WTC11 (cell line): ENCODE measurements around the gene CHRNA1. TPM values are rescaled to one million over a fixed set of nuclear protein-coding genes. Genes with fewer than 3 reads are reported as not detected.

Experiments
- ATAC-seq: fragments of 200-7000 bp; cut with Tn5 transposase; 2 replicates; pipeline ENCODE4 v1.10.0; 2021; ENCODE audit warnings: mild to moderate bottlenecking, moderate library complexity
- CTCF ChIA-PET: fragments of 300-600 bp; sonication (Branson Sonifier 250); formaldehyde crosslinking; loops from one replicate; lab custom pipeline; 2021; ENCODE audit warnings: antibody characterized with exemption; lab: Charles Lee
- POLR2A ChIA-PET: fragments of 350-600 bp; sonication (Branson Sonifier 250); formaldehyde crosslinking; loops from one replicate; lab custom pipeline; 2021; ENCODE audit warnings: antibody characterized with exemption; lab: Charles Lee
- DNase-seq: peaks from one replicate; pipeline ENCODE4 v3.0.0; 2021; ENCODE audit warnings: low spot score
- H3K27ac Mint-ChIP-seq: 2 replicates; pipeline ENCODE4 v1.8.0; 2021; ENCODE audit warnings: mixed read lengths
- H3K27me3 Mint-ChIP-seq: 2 replicates; pipeline ENCODE4 v1.8.0; 2021; ENCODE audit warnings: low read depth, mild to moderate bottlenecking, moderate library complexity, mixed read lengths
- H3K36me3 Mint-ChIP-seq: 2 replicates; pipeline ENCODE4 v1.8.0; 2021; ENCODE audit warnings: mixed read lengths
- H3K4me1 Mint-ChIP-seq: 2 replicates; pipeline ENCODE4 v1.8.0; 2022; ENCODE audit warnings: mixed read lengths
- H3K4me3 Mint-ChIP-seq: 2 replicates; pipeline ENCODE4 v1.8.0; 2021; ENCODE audit warnings: mild to moderate bottlenecking, moderate library complexity, mixed read lengths
- H3K9me3 Mint-ChIP-seq: 2 replicates; pipeline ENCODE4 v1.8.0; 2021; ENCODE audit warnings: mixed read lengths
- AR ChIP-seq: fragments of 250-450 bp; sonication (Bioruptor Pico); IDR thresholded peaks from 2 replicates; pipeline ENCODE4 v1.9.0; 2021; ENCODE audit warnings: mild to moderate bottlenecking
- CBFB ChIP-seq: sonication (generic); formaldehyde crosslinking; IDR thresholded peaks from 2 replicates; pipeline ENCODE4 v1.8.1; 2022; ENCODE audit warnings: mild to moderate bottlenecking, low read depth, missing genetic modification reagents
- CTCF ChIP-seq: fragments of 200-600 bp; IDR thresholded peaks from 2 replicates; pipeline ENCODE4 v1.8.0; 2022; ENCODE audit warnings: antibody characterized with exemption
- E2F1 ChIP-seq: sonication (generic); formaldehyde crosslinking; IDR thresholded peaks from 2 replicates; pipeline ENCODE4 v1.8.0; 2022; ENCODE audit warnings: mild to moderate bottlenecking, missing genetic modification reagents
- EMX1 ChIP-seq: fragments of 250-450 bp; sonication (Bioruptor Pico); IDR thresholded peaks from 2 replicates; pipeline ENCODE4 v1.8.0; 2021; ENCODE audit warnings: mild to moderate bottlenecking
- NR2C2 ChIP-seq: sonication (generic); formaldehyde crosslinking; IDR thresholded peaks from 2 replicates; pipeline ENCODE4 v1.8.0; 2022; ENCODE audit warnings: mild to moderate bottlenecking, missing genetic modification reagents
- RELA ChIP-seq: sonication (generic); formaldehyde crosslinking; IDR thresholded peaks from 2 replicates; pipeline ENCODE4 v1.8.1; 2022; ENCODE audit warnings: missing genetic modification reagents, mild to moderate bottlenecking, borderline replicate concordance
- SMAD3 ChIP-seq: sonication (generic); formaldehyde crosslinking; IDR thresholded peaks from 2 replicates; pipeline ENCODE4 v1.8.0; 2022; ENCODE audit warnings: missing genetic modification reagents, mild to moderate bottlenecking, borderline replicate concordance
- ZNF121 ChIP-seq: sonication (generic); formaldehyde crosslinking; IDR thresholded peaks from 2 replicates; pipeline ENCODE4 v1.8.0; 2023; ENCODE audit warnings: missing genetic modification reagents
- ZNF219 ChIP-seq: sonication (generic); formaldehyde crosslinking; IDR thresholded peaks from 2 replicates; pipeline ENCODE4 v1.8.0; 2023; ENCODE audit warnings: missing genetic modification reagents, mild to moderate bottlenecking, borderline replicate concordance
- ZNF281 ChIP-seq: sonication (generic); formaldehyde crosslinking; IDR thresholded peaks from 2 replicates; pipeline ENCODE4 v1.8.0; 2023; ENCODE audit warnings: mild to moderate bottlenecking, missing genetic modification reagents
- ZNF416 ChIP-seq: fragments of 250-450 bp; sonication (Bioruptor Pico); IDR thresholded peaks from 2 replicates; pipeline ENCODE4 v1.9.0; 2021; ENCODE audit warnings: mild to moderate bottlenecking, inconsistent platforms
- ZNF512 ChIP-seq: sonication (generic); formaldehyde crosslinking; IDR thresholded peaks from 2 replicates; pipeline ENCODE4 v1.8.1; 2022; ENCODE audit warnings: missing genetic modification reagents, borderline replicate concordance
- total RNA-seq: library from RNA; stranded (reverse); gene quantifications from 3 replicates; pipeline ENCODE4 v1.2.3, GENCODE V29; 2021

Gene CHRNA1
- total RNA-seq, 1 experiment from 2014 or later: not detected

- DNase-seq: no peak
- H3K27me3 Mint-ChIP-seq: no peaks in the 10 kb centered on the region
- peaks cover 24% of the 10 kb centered on the region for H3K4me1 Mint-ChIP-seq
- no peak for ATAC-seq
- no peak overlapping the region for H3K4me3 Mint-ChIP-seq
- no peaks in the 10 kb centered on the region for H3K36me3 Mint-ChIP-seq
- TF ChIP-seq EMX1 (CRISPR knock-in tag) (no peak), AR (no peak), NR2C2 (CRISPR knock-in tag) (no peak), ZNF512 (CRISPR knock-in tag) (no peak), ZNF281 (no peak), CBFB (CRISPR knock-in tag) (no peak), E2F1 (no peak), ZNF416 (CRISPR knock-in tag) (no peak), SMAD3 (CRISPR knock-in tag) (no peak)
- no peaks in the 10 kb centered on the region for H3K9me3 Mint-ChIP-seq
- ChIA-PET CTCF (interaction anchor here (0.7 to 1.2 kb wide), 3 partner anchors 12 to 21 kb away, joined by 3 to 5 read pairs (median 3); no protein-coding TSS in a partner anchor), POLR2A (interaction anchor here (1.0 kb wide), 1 partner anchor 254 kb away, joined by 3 read pairs; no protein-coding TSS in a partner anchor)
- no peak overlapping the region for H3K27ac Mint-ChIP-seq
Measured at GRCh38 chr2:174750923-174751441, 13.3 kb downstream of the CHRNA1 start.

- H3K4me3 Mint-ChIP-seq: no peak overlapping the region
- ATAC-seq (no peak), DNase-seq (no peak)
- H3K9me3 Mint-ChIP-seq: no peaks in the 10 kb centered on the region
- POLR2A ChIA-PET: interaction anchor here (0.9 kb wide), 1 partner anchor 26 kb away, joined by 4 read pairs; no protein-coding TSS in a partner anchor
- TF ChIP-seq ZNF219 (no peak), RELA (CRISPR knock-in tag) (no peak)
- TF ChIP-seq, all 79 proteins: peak for 0
- Mint-ChIP-seq H3K4me1 (peaks cover 33% of the 10 kb centered on the region), H3K27me3 (no peaks in the 10 kb centered on the region), H3K27ac (no peak overlapping the region), H3K36me3 (no peaks in the 10 kb centered on the region)
- CTCF ChIA-PET: interaction anchor here (1.0 to 2.4 kb wide), 29 partner anchors 12 to 561 kb away, joined by 3 to 48 read pairs (median 7); partner anchors contain the start of genes CHN1 and CHRNA1
Measured at GRCh38 chr2:174749793-174750192, 14.5 kb downstream of the CHRNA1 start.

GRCh38 chr2:174748948-174749347 is 15.3 kb downstream of the CHRNA1 start:
- no peak overlapping the region for H3K4me3 Mint-ChIP-seq
- H3K9me3 Mint-ChIP-seq: peaks cover 3% of the 10 kb centered on the region; the same call in 1 of the 2 replicates
- POLR2A ChIA-PET: interaction anchor here (0.8 to 0.9 kb wide), 2 partner anchors 23 to 27 kb away, joined by 4 read pairs; no protein-coding TSS in a partner anchor
- ATAC-seq: peak; percentile 94
- TF ChIP-seq E2F1: no peak
- peak; percentile 69 for TF ChIP-seq CTCF
- TF ChIP-seq ZNF121 (CRISPR knock-in tag): no peak
- no peak for TF ChIP-seq SMAD3 (CRISPR knock-in tag)
- peak overlapping the region; percentile 4; the same call in 1 of the 2 replicates for H3K27ac Mint-ChIP-seq
- no peaks in the 10 kb centered on the region for H3K36me3 Mint-ChIP-seq
- CTCF ChIA-PET: interaction anchor here (0.5 to 2.4 kb wide), 78 partner anchors 9 to 581 kb away, joined by 3 to 48 read pairs (median 4); partner anchors contain the start of genes CHN1 and CHRNA1
- peak; percentile 85 for DNase-seq
- H3K4me1 Mint-ChIP-seq: peaks cover 33% of the 10 kb centered on the region
- H3K27me3 Mint-ChIP-seq: no peaks in the 10 kb centered on the region
